AG09309 (cell line): ENCODE measurements around the gene ERCC2.

Source experiments
- DNase-seq: peaks from one replicate; pipeline ENCODE4 v3.0.0-alpha.2; 2010; ENCODE audit warnings: low read depth
- H3K4me3 ChIP-seq: 2 replicates; pipeline ENCODE4 v1.5.1; 2011; ENCODE audit warnings: mild to moderate bottlenecking, low read depth, low read length, moderate library complexity; ENCODE audit not compliant: control insufficient read depth
- CTCF ChIP-seq: IDR thresholded peaks from 2 replicates; pipeline ENCODE4 v1.5.1; 2011; ENCODE audit warnings: mild to moderate bottlenecking, low read depth, low read length, inconsistent platforms; ENCODE audit not compliant: insufficient read depth, control insufficient read depth; ENCODE audit errors: missing control alignments

Gene ERCC2

GRCh38 chr19:45401815-45402214, 31.4 kb upstream of the ERCC2 start:
- no peak for DNase-seq
- no peak for TF ChIP-seq CTCF
- H3K4me3 ChIP-seq, result no peak overlapping the region

- no peak for TF ChIP-seq CTCF
- no peak overlapping the region for H3K4me3 ChIP-seq
- no peak for DNase-seq
Observed at GRCh38 chr19:45400192-45400591, 29.8 kb upstream of the ERCC2 start.

- no peak for DNase-seq
- no peak overlapping the region for H3K4me3 ChIP-seq
- no peak for TF ChIP-seq CTCF
Observed at GRCh38 chr19:45395821-45396617, 25.6 kb upstream of the ERCC2 start.

GRCh38 chr19:45391871-45392665, 21.7 kb upstream of the ERCC2 start:
- no peak for DNase-seq
- no peak for TF ChIP-seq CTCF
- H3K4me3 ChIP-seq, result no peak overlapping the region

- TF ChIP-seq CTCF, result no peak
- DNase-seq, result no peak
- H3K4me3 ChIP-seq, result no peak overlapping the region
Observed at GRCh38 chr19:45391346-45391745, 21.0 kb upstream of the ERCC2 start.

- H3K4me3 ChIP-seq, result peak overlapping the region; percentile 5
- DNase-seq, result no peak
- no peak for TF ChIP-seq CTCF
Observed at GRCh38 chr19:45385392-45386221, 15.2 kb upstream of the ERCC2 start.
